GM21723 (cell line): Measurements from ENCODE around the gene GPC5.
"Not testable (repeated sequence)": the region's sequence is repeated elsewhere in the genome, so short reads cannot be mapped to it uniquely, and the experiment has no call there.

Source experiments
- ATAC-seq: cut with Tn5 transposase; IDR thresholded peaks from one replicate; pipeline ENCODE4 v1.9.1; 2021; ENCODE audit warnings: mild to moderate bottlenecking, moderate library complexity; ENCODE audit not compliant: unreplicated experiment

Gene GPC5

GRCh38 chr13:91647361-91647990 is 249.1 kb downstream of the GPC5 start:
- ATAC-seq: peak; percentile 63

- ATAC-seq: no peak
Observed at GRCh38 chr13:91648012-91648411, 249.6 kb downstream of the GPC5 start.

GRCh38 chr13:91649456-91649855 is 251.0 kb downstream of the GPC5 start:
- no peak for ATAC-seq

GRCh38 chr13:91652404-91653301 is 254.2 kb downstream of the GPC5 start:
- no peak for ATAC-seq

- no peak for ATAC-seq
Observed at GRCh38 chr13:91655731-91656130, 257.3 kb downstream of the GPC5 start.

GRCh38 chr13:91657283-91657682 is 258.9 kb downstream of the GPC5 start:
- ATAC-seq: no peak

GRCh38 chr13:91659256-91660075 is 261.0 kb downstream of the GPC5 start:
- ATAC-seq: no peak

- ATAC-seq: no peak
Observed at GRCh38 chr13:91660076-91660415, 261.6 kb downstream of the GPC5 start.

GRCh38 chr13:91661692-91662490 is 263.5 kb downstream of the GPC5 start:
- ATAC-seq: no peak

- ATAC-seq: no peak
Observed at GRCh38 chr13:91664039-91664438, 265.6 kb downstream of the GPC5 start.

GRCh38 chr13:91667486-91667885 is 269.1 kb downstream of the GPC5 start:
- no peak for ATAC-seq

- no peak for ATAC-seq
Observed at GRCh38 chr13:91668866-91669495, 270.6 kb downstream of the GPC5 start.

- ATAC-seq: not testable (repeated sequence)
Observed at GRCh38 chr13:91674347-91674746, 275.9 kb downstream of the GPC5 start.

GRCh38 chr13:91684746-91685145 is 286.3 kb downstream of the GPC5 start:
- ATAC-seq: no peak

GRCh38 chr13:91690944-91691343 is 292.5 kb downstream of the GPC5 start:
- ATAC-seq: no peak

- no peak for ATAC-seq
Observed at GRCh38 chr13:91693466-91693865, 295.0 kb downstream of the GPC5 start.

- no peak for ATAC-seq
Observed at GRCh38 chr13:91698308-91698707, 299.9 kb downstream of the GPC5 start.

GRCh38 chr13:91698767-91699166 is 300.3 kb downstream of the GPC5 start:
- ATAC-seq: no peak

- no peak for ATAC-seq
Observed at GRCh38 chr13:91699863-91700262, 301.4 kb downstream of the GPC5 start.

GRCh38 chr13:91701975-91702374 is 303.6 kb downstream of the GPC5 start:
- no peak for ATAC-seq
